Fibroblast of peridontal ligament (primary cell): ENCODE results near the gene ETV6.

ENCODE experiments used
- DNase-seq: peaks from one replicate; pipeline ENCODE4 v3.0.0-alpha.2; 2010; ENCODE audit errors: extremely low read depth

Gene ETV6

DNA sequence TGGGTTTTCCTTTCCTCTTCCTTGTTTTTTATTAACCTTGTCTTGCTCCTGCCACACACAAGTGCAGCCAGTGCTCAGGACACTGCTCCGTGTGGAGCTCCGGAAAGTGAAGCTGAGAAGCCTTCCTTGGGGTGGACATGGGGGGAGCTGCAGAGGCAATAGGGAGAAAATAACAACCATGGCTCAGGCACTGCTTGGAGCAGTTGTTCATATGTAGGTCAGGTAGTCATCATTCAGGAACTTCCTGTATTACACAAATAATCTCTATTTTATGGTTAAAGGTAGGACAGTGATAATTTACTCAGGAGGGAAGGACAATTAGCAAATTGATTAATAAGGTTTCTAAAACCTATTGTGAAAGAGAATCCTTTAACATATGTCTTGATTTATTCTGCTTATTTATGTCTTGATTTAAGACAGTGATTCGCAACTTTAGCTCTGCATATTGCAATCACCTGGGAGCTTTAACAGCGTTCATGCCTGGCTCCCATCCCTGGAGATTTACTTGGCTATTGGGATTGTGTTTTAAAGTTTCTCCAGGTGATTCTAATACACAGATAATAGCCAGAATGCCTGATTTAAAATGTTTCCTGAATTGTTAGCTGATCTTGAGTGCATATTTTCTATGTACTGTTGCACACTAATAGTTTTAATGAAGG lies 92.1 kb downstream of the ETV6 start:
- no peak for DNase-seq

DNA sequence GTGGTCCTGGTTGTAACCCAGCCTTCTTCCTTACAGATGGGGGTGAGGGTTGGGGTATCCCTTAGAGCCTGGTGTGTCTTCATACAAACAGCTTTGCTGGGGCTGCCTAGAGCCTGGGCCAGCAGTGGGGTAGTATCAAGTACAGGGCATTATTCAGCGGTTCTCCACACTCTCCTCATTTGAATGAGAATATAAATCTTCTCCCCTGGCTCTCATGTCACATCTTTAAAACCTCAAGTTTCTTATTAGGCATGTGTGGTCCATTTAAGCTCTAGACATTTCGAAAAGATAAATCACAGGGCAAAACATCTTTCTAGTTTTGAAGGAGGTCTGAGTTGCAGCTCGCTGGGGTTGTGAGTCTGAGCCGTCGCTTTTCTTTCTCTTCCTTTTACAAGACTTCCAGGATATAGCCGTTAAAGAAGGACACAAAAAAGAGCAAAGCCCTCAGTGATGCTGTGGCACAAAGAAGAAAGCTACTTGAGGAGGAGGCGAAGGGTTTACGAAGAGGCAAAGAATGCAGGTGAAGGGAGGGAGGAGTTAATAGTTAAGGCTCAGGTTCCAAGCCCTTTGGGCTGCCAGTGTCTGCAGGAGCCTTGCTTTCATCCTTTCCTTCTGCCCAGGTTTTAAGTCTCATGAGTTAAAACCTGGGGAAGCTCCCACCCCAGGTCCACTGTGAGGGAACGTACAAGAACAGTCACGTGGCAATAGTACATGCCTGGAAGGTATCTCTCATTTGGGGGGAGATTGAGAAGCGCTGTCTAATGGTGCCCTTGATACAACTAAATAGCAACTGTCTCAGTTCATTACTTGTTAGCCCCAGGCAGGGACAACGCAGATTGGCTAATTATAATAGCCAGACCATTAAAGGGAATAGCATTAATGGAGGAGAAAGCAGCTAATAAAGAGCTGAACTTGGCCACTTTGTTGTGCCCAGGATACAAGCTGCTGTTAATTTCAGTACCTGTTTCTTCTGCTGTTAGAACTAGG lies 94.2 kb downstream of the ETV6 start:
- DNase-seq, result no peak

DNA sequence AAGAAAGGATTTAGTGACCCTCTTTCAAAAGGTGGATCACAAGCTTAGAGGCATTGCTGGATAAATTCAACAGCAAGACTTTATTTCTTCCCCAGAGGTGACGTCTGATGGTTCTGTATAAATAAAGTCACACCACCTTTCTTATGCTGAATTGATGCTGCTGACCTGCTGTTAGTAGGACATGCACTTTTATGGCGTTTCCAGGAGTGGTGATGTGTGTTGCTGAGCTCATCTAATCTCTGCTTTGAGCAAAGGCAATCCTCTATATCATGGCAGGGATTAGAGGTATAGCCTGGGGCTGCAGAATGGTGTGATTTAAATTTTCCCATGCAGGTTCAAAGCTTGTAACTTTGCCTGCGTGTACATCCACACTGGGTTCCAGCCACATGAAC lies 94.9 kb downstream of the ETV6 start:
- DNase-seq, result no peak

DNA sequence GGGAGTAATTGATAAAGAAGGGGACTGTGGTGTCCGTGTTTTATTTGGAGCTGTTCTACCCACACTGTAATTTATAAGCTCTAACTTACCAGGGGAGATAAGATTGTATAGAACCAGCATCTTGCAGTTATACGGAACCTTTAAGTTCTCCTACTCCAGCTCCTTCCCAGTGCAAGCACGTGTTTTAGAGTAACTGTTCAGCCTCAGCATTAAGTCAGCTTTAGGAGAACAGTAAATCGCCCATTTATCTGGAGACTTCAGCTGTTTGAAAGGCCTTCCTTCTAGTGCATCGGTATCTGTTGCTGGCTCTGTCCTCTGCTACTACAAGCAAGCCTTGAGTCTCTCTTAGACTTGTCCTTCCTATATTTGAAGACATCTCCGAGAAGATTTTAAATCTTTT lies 95.6 kb downstream of the ETV6 start:
- no peak for DNase-seq

DNA sequence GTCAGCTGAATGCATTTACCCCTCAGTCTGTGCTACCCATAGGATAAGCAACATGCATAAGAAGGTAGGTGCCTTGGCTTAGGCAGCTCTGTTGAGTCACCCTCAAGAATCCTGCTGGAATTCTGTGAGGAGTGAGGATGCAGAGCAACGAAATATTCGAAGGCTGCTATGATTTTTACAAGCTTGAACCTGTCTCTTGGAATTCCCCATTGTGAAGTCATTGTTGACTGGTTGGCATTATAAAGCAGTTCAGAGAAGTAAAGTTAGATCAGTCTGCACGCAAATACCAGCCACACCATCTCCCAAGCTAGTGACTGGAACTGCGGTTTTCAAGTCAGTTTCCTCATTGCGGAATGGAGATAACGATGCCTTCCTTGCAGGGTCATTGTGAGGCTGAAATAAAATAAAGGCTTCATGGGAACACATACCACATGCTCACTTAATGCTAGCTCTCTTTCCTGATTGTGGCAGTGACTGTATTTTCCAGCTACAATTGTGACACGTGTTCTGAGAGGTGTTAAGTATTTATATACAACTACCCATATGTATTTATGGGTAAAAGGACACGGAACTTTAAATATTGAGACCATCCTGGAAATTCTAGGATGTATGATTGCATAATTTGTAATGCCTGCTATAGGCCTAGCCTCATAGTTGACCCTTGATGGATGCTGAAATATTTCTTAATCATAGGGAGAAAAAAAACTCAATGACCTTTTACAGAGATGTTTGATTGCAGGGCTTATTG lies 96.7 kb downstream of the ETV6 start:
- no peak for DNase-seq

DNA sequence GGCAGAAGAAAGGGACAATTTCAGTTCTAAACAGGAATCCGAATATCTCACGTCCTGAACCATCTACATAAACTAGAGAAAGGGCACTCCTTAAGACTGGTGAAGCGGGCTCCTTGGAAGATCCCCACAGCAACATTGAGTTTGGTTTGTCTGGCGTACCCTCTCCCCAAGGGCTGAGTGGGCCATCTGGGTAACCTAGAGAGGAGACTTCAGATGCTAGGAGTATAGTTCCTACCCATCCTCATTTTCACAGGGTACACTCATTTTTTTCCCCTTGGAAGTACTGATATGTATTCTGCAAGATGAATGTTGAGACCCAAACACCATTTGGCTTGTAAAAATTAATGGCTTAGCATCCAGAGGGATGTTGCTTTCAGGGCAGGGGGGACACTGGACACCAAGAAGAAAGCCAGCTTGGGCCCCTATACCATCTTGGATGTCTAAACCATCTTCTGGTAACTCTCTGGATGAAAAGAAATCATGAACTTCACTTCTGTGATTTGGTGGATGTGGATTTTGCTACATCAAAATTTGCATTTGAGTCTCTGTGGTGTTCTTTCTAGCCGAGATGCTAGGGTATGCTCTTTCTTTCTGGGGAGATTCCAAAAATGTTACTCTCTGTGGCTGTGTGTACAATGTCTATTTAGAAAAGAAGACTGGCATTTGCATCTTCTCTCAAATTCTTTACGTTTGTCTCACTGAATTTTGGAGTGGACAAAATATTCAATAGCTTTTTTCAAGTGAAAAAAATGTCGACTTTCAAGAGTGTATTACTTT lies 97.7 kb downstream of the ETV6 start:
- DNase-seq, result no peak

DNA sequence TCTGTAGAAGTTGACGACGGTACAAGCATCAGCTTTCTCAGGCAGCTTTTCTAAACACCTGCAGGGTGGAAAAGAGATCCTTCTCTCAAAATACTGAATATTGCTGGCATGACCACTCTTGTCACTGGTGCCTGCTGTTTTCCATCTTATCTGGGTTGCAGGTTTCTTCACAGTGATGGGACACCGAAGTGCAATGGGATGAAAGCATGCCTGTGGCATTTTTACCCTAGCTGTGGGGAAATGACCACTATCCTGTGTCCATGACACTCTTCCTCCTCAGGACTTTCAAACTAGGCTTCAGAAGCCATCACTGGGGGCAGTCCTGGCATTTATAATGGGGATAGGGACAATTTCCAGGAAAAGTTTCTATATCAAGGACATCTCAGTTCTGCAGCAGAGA lies 98.5 kb downstream of the ETV6 start:
- no peak for DNase-seq

DNA sequence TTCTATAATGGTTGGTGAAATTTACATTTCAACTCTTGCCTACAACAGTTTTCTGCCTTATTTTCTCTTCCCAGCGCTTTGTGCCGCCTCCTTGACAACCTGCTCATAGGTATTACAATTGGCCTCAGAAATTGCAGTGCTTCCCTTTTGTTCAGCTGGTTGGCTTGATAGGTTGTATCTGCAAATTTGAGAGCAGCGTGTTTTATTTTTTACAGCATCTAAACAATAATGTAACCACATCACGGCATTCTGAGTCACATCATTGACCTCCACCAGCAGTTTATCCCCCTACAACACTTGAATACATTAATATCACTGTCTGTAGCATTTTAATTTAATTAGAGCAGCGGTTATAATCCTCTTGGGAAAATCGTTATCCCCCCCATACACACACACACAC lies 99.4 kb downstream of the ETV6 start:
- DNase-seq, result no peak

DNA sequence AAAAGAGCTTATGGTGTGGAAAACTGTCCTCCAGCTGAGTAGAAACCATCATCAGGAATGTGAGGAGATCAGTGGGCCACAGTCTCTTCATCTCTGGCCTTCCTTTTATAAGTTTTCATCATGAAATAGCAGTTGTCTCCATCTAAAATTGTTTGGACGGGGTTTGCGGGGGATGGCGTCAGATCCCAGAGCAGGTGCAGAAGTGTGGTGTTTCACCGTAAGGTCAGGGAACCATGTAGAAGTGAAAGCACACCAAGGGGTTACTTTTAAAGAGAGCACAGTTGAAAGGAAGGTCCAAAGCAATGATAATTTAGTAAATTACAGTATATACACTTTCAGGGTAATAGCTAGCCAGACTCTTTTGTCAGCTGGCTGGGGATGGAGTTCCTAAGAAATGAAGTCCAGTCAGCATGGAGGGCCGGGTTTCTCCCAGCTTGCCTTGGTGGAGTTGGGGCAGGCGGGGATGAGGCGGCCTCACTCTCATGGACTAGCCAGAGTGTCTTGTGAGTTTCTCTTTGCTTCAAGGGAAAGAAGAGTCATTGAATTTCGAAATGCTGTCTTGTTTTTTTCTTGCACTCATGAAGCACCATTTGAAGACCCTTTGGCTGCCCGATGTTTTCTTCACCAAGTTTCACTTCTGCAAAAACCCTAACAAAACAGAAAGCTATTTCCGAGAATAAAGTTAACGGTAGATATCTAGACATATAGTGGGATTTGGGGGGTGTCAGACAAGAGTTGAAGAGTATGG lies 100.6 kb downstream of the ETV6 start:
- no peak for DNase-seq

DNA sequence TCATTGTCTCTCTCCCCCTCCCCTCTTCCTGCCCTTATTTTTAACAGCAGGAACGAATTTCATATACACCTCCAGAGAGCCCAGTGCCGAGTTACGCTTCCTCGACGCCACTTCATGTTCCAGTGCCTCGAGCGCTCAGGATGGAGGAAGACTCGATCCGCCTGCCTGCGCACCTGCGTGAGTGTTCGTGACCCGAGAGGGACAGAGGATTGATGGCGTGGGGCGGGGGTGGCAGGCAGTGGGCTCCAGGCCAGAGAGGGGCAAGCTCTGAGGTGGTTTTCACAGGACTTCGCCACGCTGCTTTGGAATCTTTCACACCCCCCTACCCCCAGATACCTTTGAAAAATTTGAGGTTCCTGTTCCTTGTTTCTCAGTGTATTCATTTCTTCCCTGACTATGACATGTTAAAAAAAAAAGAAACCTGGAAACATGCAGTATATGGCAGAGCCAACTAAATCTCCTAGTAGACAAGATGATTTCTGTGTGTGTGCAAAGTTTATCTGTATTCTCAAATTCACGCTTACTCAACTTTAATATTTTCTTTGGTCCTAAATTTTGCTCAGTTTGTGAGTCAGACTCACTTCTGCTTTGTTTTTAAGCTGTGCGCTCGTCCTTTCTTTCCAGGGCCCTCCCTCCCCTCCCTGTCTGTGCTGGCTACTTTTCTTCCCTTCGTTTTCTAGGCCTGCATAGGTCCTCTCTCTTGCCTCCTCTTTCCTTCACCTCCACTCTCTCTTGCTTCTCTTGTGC lies 103.1 kb downstream of the ETV6 start:
- no peak for DNase-seq

DNA sequence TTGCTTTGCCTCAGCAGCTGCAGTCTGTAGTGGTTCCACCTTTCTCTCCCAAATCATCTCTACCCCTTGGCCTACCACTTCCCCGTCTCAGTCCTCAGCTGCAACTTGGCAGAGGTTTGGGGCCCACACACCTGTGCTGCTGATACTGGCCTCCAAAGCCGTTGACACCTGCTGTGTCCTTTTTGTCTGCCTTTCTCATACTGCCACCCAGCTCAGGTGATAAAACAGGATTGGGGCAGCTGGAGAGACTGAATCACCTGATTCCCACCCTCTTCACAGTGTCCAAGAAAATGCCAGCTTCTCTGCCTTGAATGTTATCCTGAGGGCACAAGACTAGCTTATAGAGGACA lies 103.7 kb downstream of the ETV6 start:
- DNase-seq, result no peak

DNA sequence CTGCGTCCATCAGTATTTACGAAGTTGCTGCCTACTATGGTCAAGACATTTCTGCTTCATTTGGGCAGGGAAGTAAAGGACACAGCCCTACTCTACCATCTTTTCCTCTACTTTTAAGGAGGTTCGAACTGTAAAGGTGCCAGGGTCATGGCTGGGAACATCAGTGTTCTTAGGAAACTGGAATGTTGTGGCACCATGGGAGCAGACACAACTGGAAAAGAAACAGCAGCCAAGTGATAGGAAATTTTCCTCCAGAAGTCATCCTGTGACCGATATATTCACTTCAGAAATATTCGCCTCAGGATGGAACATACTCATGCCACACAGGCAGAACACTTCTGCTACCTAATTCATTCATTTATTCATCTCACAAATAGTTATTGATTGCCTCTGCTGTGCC lies 104.4 kb downstream of the ETV6 start:
- DNase-seq, result no peak

DNA sequence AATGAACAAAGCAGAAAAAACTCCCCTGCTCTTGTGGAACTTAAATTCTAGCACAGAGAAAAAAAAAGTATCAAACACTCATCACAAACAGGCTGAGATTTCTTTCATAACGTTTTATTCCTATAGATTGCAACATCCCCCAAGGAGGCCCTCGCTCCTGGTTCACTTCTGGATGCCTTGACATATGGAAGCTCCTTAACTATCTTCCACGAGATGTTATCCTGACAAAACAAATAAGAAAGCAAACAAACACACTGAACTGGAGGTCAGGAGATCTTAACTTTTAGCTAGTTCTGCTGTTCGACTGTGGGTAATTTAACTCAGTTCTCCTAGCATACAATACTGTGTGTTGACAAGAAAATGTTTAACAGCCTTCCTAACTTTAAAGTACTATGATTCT lies 104.8 kb downstream of the ETV6 start:
- no peak for DNase-seq

DNA sequence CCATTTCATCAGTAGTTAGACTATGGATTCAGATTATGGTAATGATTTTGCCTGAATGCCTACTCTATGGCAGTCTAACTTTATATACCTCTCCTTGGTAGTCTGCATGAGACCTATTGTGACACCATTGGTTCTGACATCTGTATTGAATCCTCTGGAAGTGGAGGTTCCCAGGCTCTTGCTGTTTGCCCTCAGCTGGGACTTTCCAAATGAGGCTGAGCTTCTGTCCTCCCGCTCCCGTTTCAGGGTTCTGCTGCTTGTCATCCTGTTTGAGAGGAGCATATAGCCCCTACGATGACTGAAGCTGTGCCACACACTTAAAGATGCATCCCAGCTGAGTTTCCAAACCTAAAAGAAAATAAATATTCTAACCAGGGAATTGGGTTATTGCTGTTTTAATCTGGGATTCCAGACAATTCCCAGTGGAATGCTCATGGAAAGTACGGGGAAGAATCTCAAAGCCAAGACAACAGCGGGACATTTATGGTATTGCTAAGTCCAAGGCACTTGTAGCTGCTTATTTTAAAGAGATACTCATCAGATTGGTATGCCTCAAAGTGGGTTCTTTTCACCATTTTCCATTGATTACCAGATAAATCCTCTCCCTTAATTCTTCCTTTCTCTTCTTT lies 105.9 kb downstream of the ETV6 start:
- peak; percentile 90 for DNase-seq

DNA sequence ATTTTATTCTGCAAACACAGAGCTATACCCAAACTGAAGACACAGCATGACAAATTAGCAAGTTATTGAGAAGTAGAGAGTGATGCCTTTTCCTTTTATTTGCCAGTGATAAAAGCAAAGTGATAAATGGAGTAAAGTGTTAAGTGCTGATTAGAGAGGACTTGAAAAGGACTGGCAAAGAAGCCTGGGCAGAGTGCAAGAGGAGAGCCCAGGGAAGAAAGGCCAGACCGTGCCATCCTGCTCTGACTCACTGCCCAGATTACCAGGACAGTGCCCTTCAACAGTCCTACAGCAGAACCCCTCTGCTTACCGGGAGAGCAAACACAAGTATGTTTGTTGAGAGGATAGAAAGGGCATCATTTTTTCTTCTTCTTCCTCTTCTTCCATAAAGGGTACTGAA lies 106.5 kb downstream of the ETV6 start:
- DNase-seq, result no peak

DNA sequence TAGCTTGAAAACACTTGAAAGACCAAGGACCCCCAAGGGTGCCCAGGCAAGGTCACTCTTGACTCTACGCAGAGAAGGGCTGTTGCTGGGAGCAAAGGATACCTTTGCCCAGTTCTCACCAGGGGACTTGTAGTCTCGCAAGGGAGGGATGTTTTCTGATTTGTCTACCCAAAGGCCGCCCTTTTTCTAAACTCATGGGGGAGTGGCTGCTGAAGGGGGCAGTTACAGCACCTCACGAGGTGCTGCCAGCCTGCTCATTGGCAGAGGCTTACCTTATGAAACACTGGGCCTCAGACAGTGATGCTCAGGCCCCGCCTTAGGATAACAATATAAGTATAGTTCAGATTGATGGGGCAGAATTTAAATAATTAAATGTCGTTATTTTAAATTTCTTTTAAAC lies 107.0 kb downstream of the ETV6 start:
- DNase-seq, result no peak

DNA sequence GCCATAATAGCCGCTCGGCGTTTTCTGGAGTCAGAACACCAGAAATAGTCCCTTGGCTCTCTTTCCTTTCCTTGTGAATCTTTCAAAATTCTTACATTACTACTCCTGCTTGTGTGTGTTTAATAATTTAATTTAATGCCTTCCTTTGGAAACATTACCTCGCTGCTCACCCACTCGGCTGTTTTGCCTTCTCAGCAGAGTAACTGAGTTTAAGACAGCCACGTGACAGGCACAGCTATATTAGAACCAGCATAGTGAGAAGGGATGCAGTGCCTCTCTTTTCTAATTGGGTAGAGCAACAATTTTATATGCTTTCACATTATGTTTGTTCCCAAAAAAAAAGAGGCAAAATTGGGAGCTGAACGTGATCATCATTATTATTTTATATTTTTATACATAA lies 107.6 kb downstream of the ETV6 start:
- DNase-seq, result no peak

DNA sequence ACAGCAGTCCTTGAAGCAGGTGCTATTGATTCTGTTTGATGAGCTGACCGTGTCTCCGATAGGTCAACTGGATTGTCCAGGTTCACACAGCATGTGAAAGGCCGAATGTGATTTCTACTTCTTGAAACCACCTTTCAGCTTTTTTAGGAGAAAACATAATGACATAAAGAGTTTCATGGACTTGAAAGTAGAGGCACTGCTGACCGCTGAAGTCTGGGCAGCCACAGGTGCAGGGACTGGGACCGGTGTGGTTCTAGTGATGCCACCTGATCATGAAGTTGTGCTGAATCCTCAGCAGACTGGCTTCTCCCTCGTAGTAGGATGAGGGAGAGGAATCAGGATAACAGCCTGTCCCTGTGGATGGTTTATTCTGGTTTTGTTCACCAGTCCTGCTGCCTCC lies 108.1 kb downstream of the ETV6 start:
- no peak for DNase-seq

DNA sequence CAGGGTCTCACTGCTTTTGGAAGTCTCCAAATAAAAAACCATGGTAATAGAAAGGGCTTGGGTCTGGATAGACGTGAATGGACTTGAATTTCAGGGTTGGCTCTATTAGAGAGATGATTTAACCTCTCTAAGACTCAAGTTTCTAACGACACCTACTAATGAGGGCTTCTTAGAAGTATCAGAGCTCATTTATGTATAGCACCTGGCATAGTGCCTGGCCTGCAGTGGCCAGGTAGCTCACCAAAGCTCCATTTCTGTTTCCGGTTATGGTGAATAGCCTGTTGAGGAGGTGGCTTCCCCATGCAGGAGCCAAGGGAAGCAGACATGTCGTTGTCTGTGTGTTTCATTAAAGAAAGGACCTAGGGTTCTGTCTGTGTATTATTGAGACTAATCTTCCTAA lies 108.6 kb downstream of the ETV6 start:
- DNase-seq, result no peak
